ENCODE measurements around the gene FCF1.
A peak's percentile ranks its signal among the peaks of the same experiment; 100 is the strongest.
"Not testable (repeated sequence)": the region's sequence is repeated elsewhere in the genome, so short reads cannot be mapped to it uniquely, and the experiment has no call there.

FCF1 gene

GRCh38 chr14:74703043-74703442, 9.9 kb upstream of the FCF1 start:
- DNase-seq = no peak

- no peak for DNase-seq
These were observed 8.3 kb upstream of the FCF1 start for GRCh38 chr14:74704656-74705055.

GRCh38 chr14:74705613-74706500, 7.1 kb upstream of the FCF1 start:
- no peak for DNase-seq

- no peak for DNase-seq
These were observed 2.5 kb upstream of the FCF1 start for GRCh38 chr14:74710480-74710879.

GRCh38 chr14:74711651-74712050, 1.3 kb upstream of the FCF1 start:
- DNase-seq = no peak

GRCh38 chr14:74713395-74713735, 421 bp downstream of the FCF1 start:
- no peak for DNase-seq

- DNase-seq = no peak
These were observed 7.6 kb downstream of the FCF1 start for GRCh38 chr14:74720526-74720925.

- no peak for DNase-seq
These were observed 10.2 kb downstream of the FCF1 start for GRCh38 chr14:74723134-74723533.

- DNase-seq = no peak
These were observed 19.4 kb downstream of the FCF1 start for GRCh38 chr14:74732387-74732786.

GRCh38 chr14:74733221-74733620, 20.3 kb downstream of the FCF1 start:
- no peak for DNase-seq

- no peak for DNase-seq
These were observed 22.2 kb downstream of the FCF1 start for GRCh38 chr14:74735125-74735524.

- DNase-seq = no peak
These were observed 24.9 kb downstream of the FCF1 start for GRCh38 chr14:74737753-74738325.

GRCh38 chr14:74739293-74740030, 26.5 kb downstream of the FCF1 start:
- no peak for DNase-seq

- DNase-seq = no peak
These were observed 34.3 kb downstream of the FCF1 start for GRCh38 chr14:74747237-74747636.

GRCh38 chr14:74754157-74754556, 41.2 kb downstream of the FCF1 start:
- no peak for DNase-seq

GRCh38 chr14:74754899-74755298, 42.0 kb downstream of the FCF1 start:
- DNase-seq = no peak

GRCh38 chr14:74756326-74756725, 43.4 kb downstream of the FCF1 start:
- DNase-seq = no peak

- not testable (repeated sequence) for DNase-seq
These were observed 45.6 kb downstream of the FCF1 start for GRCh38 chr14:74758505-74758904.

- peak; percentile 88 for DNase-seq
These were observed 50.2 kb downstream of the FCF1 start, which contains the start of gene YLPM1 for GRCh38 chr14:74762917-74763802. Gene YLPM1, plus strand, starts transcription at chr14:74763316. Its CDS starts 174 bp downstream, at chr14:74763490.

- peak; percentile 32 for DNase-seq
These were observed 51.0 kb downstream of the FCF1 start for GRCh38 chr14:74763803-74764531.

GRCh38 chr14:74765721-74766120, 52.8 kb downstream of the FCF1 start:
- DNase-seq = no peak

GRCh38 chr14:74771399-74771798, 58.5 kb downstream of the FCF1 start:
- DNase-seq = no peak

All from activated CD4-positive, CD25-positive, alpha-beta regulatory T cell treated with anti-CD3 and anti-CD28 coated beads, Interleukin-2, amount 50 U/mL, for 72 hours (primary cell).